IMR-90 (cell line): ENCODE results near the gene SRBD1. TPM values are rescaled to one million over a fixed set of nuclear protein-coding genes. Genes with fewer than 3 reads are reported as not detected.

Experiments used
- ATAC-seq: fragments of 200-7000 bp; cut with Tn5 transposase; 2 replicates; pipeline ENCODE4 v1.9.1; 2020; ENCODE audit warnings: low read depth, mild to moderate bottlenecking, moderate library complexity
- BruUV-seq: library from RNA; stranded (reverse); fragments of 400-500 nt; replicated peaks from 2 replicates; lab custom pipeline; 2021; lab: Mats Ljungman, UMichigan
- CTCF ChIA-PET: fragments of 300-600 bp; formaldehyde crosslinking; extraction: SDS; loops from one replicate; lab custom pipeline; 2021; ENCODE audit warnings: antibody characterized with exemption; lab: Yijun Ruan, JAX
- POLR2A ChIA-PET: fragments of 300-600 bp; sonication (Branson Sonifier 250); formaldehyde crosslinking; loops from one replicate; lab custom pipeline; 2022; ENCODE audit warnings: antibody characterized with exemption; ENCODE audit not compliant: unreplicated experiment; lab: Charles Lee
- DNase-seq: peaks from one replicate; pipeline ENCODE4 v3.0.0; 2013
- H2AFZ ChIP-seq: replicated peaks from 2 replicates; pipeline ENCODE3; 2013; ENCODE audit warnings: low read length, mild to moderate bottlenecking; ENCODE audit not compliant: poor library complexity
- H2AK5ac ChIP-seq: 2 replicates; pipeline ENCODE4 v1.6.1; 2013; ENCODE audit warnings: low read depth, low read length, inconsistent platforms
- H2AK9ac ChIP-seq: replicated peaks from 2 replicates; pipeline ENCODE3; 2013; ENCODE audit warnings: mild to moderate bottlenecking, low read depth, low read length, moderate library complexity; ENCODE audit not compliant: poor library complexity
- H2BK120ac ChIP-seq: 2 replicates; pipeline ENCODE4 v1.6.1; 2013; ENCODE audit warnings: low read depth, low read length, inconsistent platforms
- H2BK15ac ChIP-seq: 3 replicates; pipeline ENCODE4 v1.6.1; 2013; ENCODE audit warnings: low read depth, low read length, inconsistent platforms
- H2BK20ac ChIP-seq: 2 replicates; pipeline ENCODE4 v1.6.1; 2013; ENCODE audit warnings: low read depth, mild to moderate bottlenecking, inconsistent platforms, low read length, moderate library complexity
- H2BK5ac ChIP-seq: 2 replicates; pipeline ENCODE4 v1.6.1; 2013; ENCODE audit warnings: mild to moderate bottlenecking, low read depth, low read length, inconsistent platforms; ENCODE audit not compliant: poor library complexity, severe bottlenecking
- H3K14ac ChIP-seq: replicated peaks from 2 replicates; pipeline ENCODE4 v1.6.1; 2013; ENCODE audit warnings: low read depth, low read length, inconsistent platforms
- H3K18ac ChIP-seq: 2 replicates; pipeline ENCODE4 v1.6.1; 2013; ENCODE audit warnings: low read depth, low read length, control low read depth
- H3K23ac ChIP-seq: 2 replicates; pipeline ENCODE4 v1.6.1; 2013; ENCODE audit warnings: low read depth, low read length, inconsistent platforms
- H3K27ac ChIP-seq: 2 replicates; pipeline ENCODE4 v1.5.1; 2013; ENCODE audit warnings: mild to moderate bottlenecking, control low read depth, low read length; ENCODE audit not compliant: insufficient read depth
- H3K27me3 ChIP-seq: 2 replicates; pipeline ENCODE4 v1.6.1; 2013; ENCODE audit warnings: low read length; ENCODE audit not compliant: control insufficient read depth, insufficient read depth
- H3K36me3 ChIP-seq: 2 replicates; pipeline ENCODE4 v1.6.1; 2013; ENCODE audit warnings: low read length, mixed read lengths; ENCODE audit not compliant: control insufficient read depth, insufficient read depth
- H3K4ac ChIP-seq: 2 replicates; pipeline ENCODE4 v1.6.1; 2013; ENCODE audit warnings: low read depth, low read length, inconsistent platforms
- H3K4me1 ChIP-seq: 2 replicates; pipeline ENCODE4 v1.6.1; 2013; ENCODE audit warnings: low read length, mixed read lengths; ENCODE audit not compliant: control insufficient read depth, insufficient read depth
- H3K4me2 ChIP-seq: 2 replicates; pipeline ENCODE4 v1.6.1; 2013; ENCODE audit warnings: low read depth, mild to moderate bottlenecking, control low read depth, low read length, moderate library complexity
- H3K4me3 ChIP-seq: 2 replicates; pipeline ENCODE4 v1.5.1; 2013; ENCODE audit warnings: low read depth, mild to moderate bottlenecking, control low read depth, low read length, moderate library complexity; ENCODE audit not compliant: insufficient read depth
- H3K56ac ChIP-seq: 2 replicates; pipeline ENCODE4 v1.6.1; 2013; ENCODE audit warnings: low read length, inconsistent platforms; ENCODE audit not compliant: insufficient read depth; ENCODE audit errors: extremely low read depth
- H3K79me1 ChIP-seq, 2 experiments: 2 replicates each; pipeline ENCODE4 v1.6.1; 2013; ENCODE audit warnings: low read length in 2 of 2, inconsistent platforms in 1 of 2, low read depth in 1 of 2
- H3K9ac ChIP-seq: 2 replicates; pipeline ENCODE4 v1.6.1; 2013; ENCODE audit warnings: low read depth, low read length, control low read depth
- H3K9me1 ChIP-seq: 2 replicates; pipeline ENCODE4 v1.6.1; 2013; ENCODE audit warnings: low read length, inconsistent platforms; ENCODE audit not compliant: insufficient read depth
- H3K9me3 ChIP-seq: 2 replicates; pipeline ENCODE4 v1.6.1; 2013; ENCODE audit warnings: low read length; ENCODE audit not compliant: control insufficient read depth, insufficient read depth
- H4K20me1 ChIP-seq: 2 replicates; pipeline ENCODE4 v1.6.1; 2013; ENCODE audit warnings: low read length, inconsistent platforms; ENCODE audit not compliant: insufficient read depth
- H4K5ac ChIP-seq: 2 replicates; pipeline ENCODE4 v1.6.1; 2013; ENCODE audit warnings: mild to moderate bottlenecking, low read depth, low read length, control low read depth
- H4K8ac ChIP-seq, 2 experiments: 2 replicates each; pipeline ENCODE4 v1.6.1; 2013; ENCODE audit warnings: low read depth in 2 of 2, low read length in 2 of 2, control low read depth in 1 of 2, inconsistent platforms in 1 of 2
- H4K91ac ChIP-seq: 2 replicates; pipeline ENCODE4 v1.6.1; 2013; ENCODE audit warnings: low read depth, low read length, inconsistent platforms; ENCODE audit not compliant: insufficient read depth
- MAFK ChIP-seq: IDR thresholded peaks from 2 replicates; pipeline ENCODE4 v1.6.1; 2012; ENCODE audit warnings: low read depth, low read length, improper control_type of control experiment
- MAZ ChIP-seq: IDR thresholded peaks from 2 replicates; pipeline ENCODE4 v1.6.1; 2012; ENCODE audit warnings: low read depth, mild to moderate bottlenecking, low read length, improper control_type of control experiment, moderate library complexity, borderline replicate concordance
- POLR2A ChIP-seq: IDR thresholded peaks from 2 replicates; pipeline ENCODE4 v1.6.1; 2012; ENCODE audit warnings: mild to moderate bottlenecking, low read depth, low read length
- RCOR1 ChIP-seq: IDR thresholded peaks from 2 replicates; pipeline ENCODE4 v1.6.1; 2012; ENCODE audit warnings: mild to moderate bottlenecking, low read length, improper control_type of control experiment; ENCODE audit not compliant: insufficient replicate concordance
- SMC3 ChIP-seq: fragments of 150-350 bp; IDR thresholded peaks from 2 replicates; pipeline ENCODE4 v1.6.1; 2016; ENCODE audit warnings: low read depth, mild to moderate bottlenecking, antibody characterized with exemption, low read length, moderate library complexity
- WGBS, 2 experiments: methylation state at CpG; one replicate each; pipeline versions ENCODE4 v1.1.5 to v1.1.7; 2013; ENCODE audit warnings: missing lambda C conversion rate in 2 of 2; ENCODE audit not compliant: insufficient read length in 1 of 2; ENCODE audit errors: extremely low coverage in 2 of 2; 5-methylcytosine and 5-hydroxymethylcytosine counted together
- dilution Hi-C: fragments of 300-500 bp; cut with HindIII; formaldehyde crosslinking; loops from one replicate; pipeline ENCODE4 v1.14.3; 2018; ENCODE audit warnings: low sequenced_read_pairs; ENCODE audit not compliant: unreplicated experiment
- in situ Hi-C: fragments of 300-500 bp; cut with MboI; formaldehyde crosslinking; loops from 3 replicates; pipeline ENCODE4 v1.14.3; 2019; ENCODE audit warnings: low sequenced_read_pairs, inconsistent platforms, mixed read lengths
- intact Hi-C: fragments of 100-400 bp; cut with micrococcal nuclease; formaldehyde crosslinking; loops from 2 replicates; pipeline ENCODE4 v1.10.0; 2022
- polyA plus RNA-seq, 3 experiments: library from polyadenylated mRNA; depleted of rRNA; stranded (reverse); fragments of >200 nt; gene quantifications; 2 replicates each; pipeline ENCODE4 v1.2.3, GENCODE V29; 2012; ENCODE audit warnings: low replicate concordance in 1 of 3
- total RNA-seq: library from RNA; depleted of rRNA; stranded (reverse); fragments of >200 nt; gene quantifications from 2 replicates; pipeline ENCODE4 v1.2.3, GENCODE V29; 2012
- TF ChIP-seq, protein P1 (sequence below): fragments of 150-350 bp; IDR thresholded peaks from 2 replicates; pipeline ENCODE4 v1.6.1; 2016; ENCODE audit warnings: low read depth, mild to moderate bottlenecking, low read length, moderate library complexity, borderline replicate concordance

The SRBD1 gene
- total and polyA plus RNA-seq, 2 of the 4 experiments (the other 2 are of a cell fraction): 3.5 to 14.7 TPM

DNA sequence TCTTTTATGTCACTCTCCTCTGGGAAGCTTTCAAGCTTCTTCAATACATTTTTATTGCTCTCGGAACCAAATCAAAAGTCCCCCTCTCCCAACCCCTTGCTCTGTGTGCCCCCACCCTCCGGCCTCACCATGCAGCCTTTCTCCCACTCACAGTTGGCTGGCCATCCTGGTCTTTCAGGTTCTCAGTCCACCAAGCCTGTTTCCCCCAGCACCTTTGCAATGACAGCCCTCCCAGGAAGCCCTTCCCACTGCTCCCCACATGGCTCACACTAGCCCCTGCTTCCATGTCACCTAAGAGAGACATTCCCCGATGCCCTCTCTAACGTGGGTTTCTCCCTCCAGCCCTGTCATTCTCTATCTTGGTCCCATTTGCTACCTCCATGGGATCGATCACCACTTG lies 266.6 kb downstream of the SRBD1 start:
- CTCF ChIA-PET: no interaction called here
- ATAC-seq: no peak
- H3K27me3 ChIP-seq: peaks cover 28% of the 10 kb centered on the region
- H2BK20ac ChIP-seq: no peak overlapping the region
- dilution Hi-C loops: no loop called here
- no peak overlapping the region for H2BK5ac ChIP-seq
- WGBS, 2 experiments: 83% methylated on average over 1 of the region's 5 CpGs; no CpG with 5 or more reads in 1 of the 2 experiments
- no peak overlapping the region for H2AK5ac ChIP-seq
- H3K56ac ChIP-seq: no peak overlapping the region
- TF ChIP-seq POLR2A (no peak), MAZ (no peak), SMC3 (no peak), MAFK (no peak), RCOR1 (no peak)
- TF ChIP-seq, protein P1, sequence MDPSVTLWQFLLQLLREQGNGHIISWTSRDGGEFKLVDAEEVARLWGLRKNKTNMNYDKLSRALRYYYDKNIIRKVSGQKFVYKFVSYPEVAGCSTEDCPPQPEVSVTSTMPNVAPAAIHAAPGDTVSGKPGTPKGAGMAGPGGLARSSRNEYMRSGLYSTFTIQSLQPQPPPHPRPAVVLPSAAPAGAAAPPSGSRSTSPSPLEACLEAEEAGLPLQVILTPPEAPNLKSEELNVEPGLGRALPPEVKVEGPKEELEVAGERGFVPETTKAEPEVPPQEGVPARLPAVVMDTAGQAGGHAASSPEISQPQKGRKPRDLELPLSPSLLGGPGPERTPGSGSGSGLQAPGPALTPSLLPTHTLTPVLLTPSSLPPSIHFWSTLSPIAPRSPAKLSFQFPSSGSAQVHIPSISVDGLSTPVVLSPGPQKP: no peak
- intact Hi-C loops: no loop called here
- no peak overlapping the region for H4K91ac ChIP-seq
- H2AFZ ChIP-seq: no peak overlapping the region
- no peak overlapping the region for H3K4me3 ChIP-seq
- no peak overlapping the region for H3K27ac ChIP-seq
- no peak overlapping the region for H3K18ac ChIP-seq
- no peaks in the 10 kb centered on the region for H3K4me1 ChIP-seq
- H2BK15ac ChIP-seq: no peak overlapping the region
- H3K9ac ChIP-seq: no peak overlapping the region
- no peaks in the 10 kb centered on the region for H3K36me3 ChIP-seq
- no peaks in the 10 kb centered on the region; the same call in 1 of the 2 replicates for H3K9me3 ChIP-seq
- H2AK9ac ChIP-seq: no peak overlapping the region
- no peaks in the 10 kb centered on the region for H3K79me1 ChIP-seq
- no peak overlapping the region for H3K14ac ChIP-seq
- no peak overlapping the region for H4K8ac ChIP-seq
- no peak overlapping the region for H2BK120ac ChIP-seq
- no peak overlapping the region for H4K5ac ChIP-seq
- H3K9me1 ChIP-seq: 0 out of 2 replicates have a peak, but pooled peaks cover 3% of the 10 kb centered on the region
- H3K23ac ChIP-seq: no peak overlapping the region
- H3K4ac ChIP-seq: no peak overlapping the region
- POLR2A ChIA-PET: no interaction called here
- no TSS peak for BruUV-seq
- no peaks in the 10 kb centered on the region for H4K20me1 ChIP-seq
- DNase-seq: no peak
- no peak overlapping the region for H3K4me2 ChIP-seq
- in situ Hi-C loops: no loop called here
